ENCODE measurements around the gene CD6. TPM values are rescaled to one million over a fixed set of nuclear protein-coding genes. Genes with fewer than 3 reads are reported as not detected.

Gene CD6
- total and polyA plus RNA-seq, 2 of the 8 experiments (the other 6 are each of a cell fraction or from before 2014, with no cell fraction given), result 0.03 TPM; not detected in 1

GRCh38 chr11:61018059-61018458, 46.6 kb downstream of the CD6 start:
- H4K5ac ChIP-seq (ENCODE audit: insufficient read length, low read depth, low read length), result no peak overlapping the region
- no peak overlapping the region for H3K4me3 ChIP-seq (ENCODE audit: extremely low read depth in 1 of 4, insufficient read depth in 2 of 4, low read depth in 3 of 4, low read length in 4 of 4)
- no peak overlapping the region for H3K9ac ChIP-seq (replicated peaks in 1 of 4; ENCODE audit: extremely low read depth in 1 of 4, low read depth in 3 of 4, low read length in 3 of 4)
- H4K91ac ChIP-seq (replicated peaks; ENCODE audit: insufficient read length, low read length), result no peak overlapping the region
- no peak overlapping the region for H2BK120ac ChIP-seq (replicated peaks; ENCODE audit: low read depth, low read length)
- peaks cover 0 to 13% (median 5%) of the 10 kb centered on the region in 4 experiments; a peak in 5 of 7 replicates for H3K27me3 ChIP-seq (replicated peaks in 1 of 4; ENCODE audit: control insufficient read depth in 3 of 4, extremely low read depth in 1 of 4, insufficient read depth in 3 of 4, low read length in 3 of 4)
- no peak overlapping the region for H3K23ac ChIP-seq (ENCODE audit: insufficient read length)
- H3K4me1 ChIP-seq (replicated peaks in 1 of 4; ENCODE audit: control insufficient read depth in 3 of 4, insufficient read depth in 4 of 4, low read length in 3 of 4), result peaks cover 0 to 4% (median 2%) of the 10 kb centered on the region in 4 experiments; a peak in 5 of 7 replicates
- POLR2A ChIA-PET (ENCODE audit: partially characterized antibody), result interaction anchor here (1.1 to 2.0 kb wide), 2 partner anchors 10 to 67 kb away, joined by 3 to 4 read pairs; no protein-coding TSS in a partner anchor
- H3K56ac ChIP-seq (replicated peaks; ENCODE audit: insufficient read length, low read depth, low read length), result no peak overlapping the region
- no peaks in the 10 kb centered on the region for H3K79me2 ChIP-seq (ENCODE audit: control insufficient read depth in 1 of 2, insufficient read depth in 2 of 2, low read length in 2 of 2)
- WGBS, 2 experiments (ENCODE audit: extremely low coverage in 1 of 2, insufficient coverage in 1 of 2, insufficient read length in 1 of 2, insufficient replicate concordance in 2 of 2, low coverage in 1 of 2, low lambda C conversion rate in 2 of 2, missing lambda C conversion rate in 1 of 2), result 84% methylated on average over 6 of the region's 7 CpGs; no CpG with 5 or more reads in 1 of the 2 experiments
- H2BK12ac ChIP-seq (ENCODE audit: low read depth, low read length), result no peak overlapping the region
- no peaks in the 10 kb centered on the region for H3K79me1 ChIP-seq (ENCODE audit: low read depth, low read length)
- no peaks in the 10 kb centered on the region for H3K36me3 ChIP-seq (ENCODE audit: control insufficient read depth in 2 of 4, insufficient read depth in 4 of 4, low read length in 3 of 4)
- H4K8ac ChIP-seq (ENCODE audit: extremely low read depth, insufficient read depth, low read length), result 0 out of 2 replicates have a peak overlapping the region, but pooled peaks have one; percentile 35
- no peak overlapping the region for H2AFZ ChIP-seq (ENCODE audit: low read length)
- H2AK5ac ChIP-seq (ENCODE audit: low read depth, low read length), result no peak overlapping the region
- FAIRE-seq (no peak), DNase-seq (ENCODE audit: low read depth in 1 of 2, low spot score in 2 of 2) (no peak)
- H2BK15ac ChIP-seq (ENCODE audit: low read length), result no peak overlapping the region
- H3K9me3 ChIP-seq (ENCODE audit: insufficient read depth in 2 of 2, low read depth in 1 of 2, low read length in 1 of 2), result no peaks in the 10 kb centered on the region
- H3K23me2 ChIP-seq (ENCODE audit: low read depth, low read length), result peaks cover 6% of the 10 kb centered on the region; the same call in 1 of the 2 replicates
- H3K18ac ChIP-seq (ENCODE audit: extremely low read depth, low read length), result no peak overlapping the region
- no peak overlapping the region for H2BK5ac ChIP-seq (ENCODE audit: low read depth, low read length)
- no peak overlapping the region for H3K4ac ChIP-seq (replicated peaks; ENCODE audit: insufficient read length, low read depth, low read length)
- H3K4me2 ChIP-seq (ENCODE audit: insufficient read depth in 1 of 2, low read depth in 2 of 2, low read length in 2 of 2), result no peak overlapping the region
- no peak overlapping the region for H3K14ac ChIP-seq (ENCODE audit: insufficient read length)
- CTCF ChIA-PET (ENCODE audit: partially characterized antibody), result interaction anchor here (0.9 to 1.6 kb wide), 4 partner anchors 9 to 187 kb away, joined by 3 to 4 read pairs (median 3); no protein-coding TSS in a partner anchor
- peaks cover 2% of the 10 kb centered on the region in 2 experiments for H4K20me1 ChIP-seq (replicated peaks in 1 of 2; ENCODE audit: control insufficient read depth in 1 of 2, insufficient read depth in 2 of 2, low read length in 2 of 2)
- no peak overlapping the region for H2BK20ac ChIP-seq (ENCODE audit: low read length)
- no peak overlapping the region for H3K27ac ChIP-seq (ENCODE audit: low read depth, low read length)
- TF ChIP-seq SP4 (IDR thresholded peaks at IDR 0.05; ENCODE audit: low read length) (no peak), ZNF274 (IDR thresholded peaks at IDR 0.05; ENCODE audit: borderline replicate concordance, extremely low read depth, low read length) (no peak), ASH2L (IDR thresholded peaks at IDR 0.05; ENCODE audit: low read length) (no peak), GABPA (IDR thresholded peaks at IDR 0.05; ENCODE audit: borderline replicate concordance, insufficient read depth, low read length) (no peak), MAX (IDR thresholded peaks at IDR 0.05) (no peak), BCL11A (IDR thresholded peaks at IDR 0.05; ENCODE audit: low read depth in 2 of 2, low read length in 2 of 2) (no peak), YY1 (IDR thresholded peaks at IDR 0.05; ENCODE audit: low read depth, low read length) (no peak)

All from H1 (cell line).